HepG2 (cell line): Measurements from ENCODE around the gene SEC61A1. TPM values are rescaled to one million over a fixed set of nuclear protein-coding genes. Genes with fewer than 3 reads are reported as not detected.

Source experiments
- ATAC-seq: fragments of 200-7000 bp; cut with Tn5 transposase; 3 replicates; pipeline ENCODE4 v1.9.1; 2020; ENCODE audit warnings: mild to moderate bottlenecking, moderate library complexity
- BruUV-seq: library from RNA; stranded (reverse); fragments of 400-500 nt; replicated peaks from 2 replicates; lab custom pipeline; 2021; lab: Mats Ljungman, UMichigan
- CTCF ChIA-PET: fragments of 300-600 bp; formaldehyde crosslinking; extraction: SDS; loops from one replicate; lab custom pipeline; 2021; ENCODE audit warnings: low total read pairs, inconsistent platforms, low intra/inter-chr PET ratio; lab: Yijun Ruan, JAX
- POLR2A ChIA-PET: fragments of 350-600 bp; sonication (Branson Sonifier 250); formaldehyde crosslinking; loops from one replicate; lab custom pipeline; 2020; ENCODE audit warnings: antibody characterized with exemption, inconsistent platforms; lab: Yijun Ruan, JAX
- DNase-seq: peaks from one replicate; pipeline ENCODE4 v3.0.0-alpha.2; 2015; ENCODE audit warnings: low spot score
- FAIRE-seq: peaks from 3 replicates; lab custom pipeline; 2011; peaks lifted over from hg19 to GRCh38; lab: Jason Lieb, UNC
- H2AFZ ChIP-seq: one replicate; pipeline ENCODE4 v1.6.1; 2011; ENCODE audit warnings: low read length, inconsistent platforms
- H3K27ac ChIP-seq: fragments of 300-600 bp; 3 replicates; pipeline ENCODE4 v1.8.0; 2011; ENCODE audit warnings: mixed run types, mild to moderate bottlenecking, mixed read lengths, low read length, inconsistent platforms; ENCODE audit not compliant: insufficient read depth; ENCODE audit errors: extremely low read length
- H3K27me3 ChIP-seq, 2 experiments: fragments of 200-600 bp in 1 of 2; 2 replicates in 1 of 2; 3 replicates in 1 of 2; pipeline versions ENCODE4 v1.6.0 to v1.8.0; 2011; ENCODE audit warnings: low read length in 2 of 2, mild to moderate bottlenecking in 2 of 2, moderate library complexity in 2 of 2, inconsistent platforms in 1 of 2; ENCODE audit not compliant: insufficient read depth in 2 of 2, control insufficient read depth in 1 of 2
- H3K36me3 ChIP-seq, 2 experiments: fragments of 200-600 bp in 1 of 2; replicated peaks in 1 of 2; 2 replicates in 1 of 2; 3 replicates in 1 of 2; pipeline versions ENCODE4 v1.5.1 to v1.8.0; 2011; ENCODE audit warnings: low read length in 2 of 2, inconsistent platforms in 1 of 2; ENCODE audit not compliant: insufficient read depth in 2 of 2, control insufficient read depth in 1 of 2
- H3K4me1 ChIP-seq: 2 replicates; pipeline ENCODE4 v1.5.1; 2012; ENCODE audit warnings: low read length, inconsistent platforms; ENCODE audit not compliant: insufficient read depth
- H3K4me2 ChIP-seq: 2 replicates; pipeline ENCODE4 v1.6.0; 2011; ENCODE audit warnings: low read depth, low read length, inconsistent platforms
- H3K4me3 ChIP-seq, 3 experiments: fragments of 200-600 bp in 1 of 3; sonication (generic), shearing (Covaris generic) in 1 of 3; replicated peaks in 1 of 3; 2 replicates each; pipeline ENCODE4 v1.5.1; 2011 to 2016; ENCODE audit warnings: low read length in 3 of 3, inconsistent platforms in 2 of 3, low read depth in 2 of 3, mild to moderate bottlenecking in 2 of 3, control low read depth in 1 of 3, mixed read lengths in 1 of 3; ENCODE audit not compliant: insufficient read depth in 1 of 3
- H3K79me2 ChIP-seq: one replicate; pipeline ENCODE4 v1.6.1; 2011; ENCODE audit warnings: low read length, inconsistent platforms; ENCODE audit not compliant: insufficient read depth
- H3K9ac ChIP-seq: 2 replicates; pipeline ENCODE4 v1.6.0; 2011; ENCODE audit warnings: mild to moderate bottlenecking, low read depth, low read length, inconsistent platforms; ENCODE audit not compliant: insufficient read depth
- H3K9me3 ChIP-seq: 2 replicates; pipeline ENCODE4 v1.5.1; 2012; ENCODE audit warnings: mild to moderate bottlenecking, low read length
- H4K20me1 ChIP-seq: 2 replicates; pipeline ENCODE4 v1.6.0; 2011; ENCODE audit warnings: inconsistent platforms, mild to moderate bottlenecking, low read length, moderate library complexity; ENCODE audit not compliant: insufficient read depth
- CENPT ChIP-seq: sonication (generic); formaldehyde crosslinking; IDR thresholded peaks from 2 replicates; pipeline ENCODE4 v1.8.0; 2022; ENCODE audit warnings: low read depth, mild to moderate bottlenecking, moderate library complexity, missing genetic modification reagents
- DNMT1 ChIP-seq: sonication (generic); formaldehyde crosslinking; IDR thresholded peaks from 2 replicates; pipeline ENCODE4 v1.5.1; 2020; ENCODE audit warnings: mild to moderate bottlenecking, missing genetic modification reagents
- PRPF4 ChIP-seq: fragments of 200-400 bp; formaldehyde crosslinking; IDR thresholded peaks from 2 replicates; pipeline ENCODE4 v1.6.1; 2016; ENCODE audit warnings: low read length, low read depth; ENCODE audit not compliant: poor library complexity, severe bottlenecking
- REPIN1 ChIP-seq: sonication (generic); formaldehyde crosslinking; IDR thresholded peaks from 2 replicates; pipeline ENCODE4 v1.8.0; 2022; ENCODE audit warnings: missing genetic modification reagents, low read depth, mild to moderate bottlenecking, borderline replicate concordance
- SRSF9 ChIP-seq: fragments of 200-400 bp; formaldehyde crosslinking; IDR thresholded peaks from 2 replicates; pipeline ENCODE4 v1.6.1; 2018; ENCODE audit warnings: borderline replicate concordance, mild to moderate bottlenecking, low read depth, low read length; ENCODE audit not compliant: insufficient read depth, poor library complexity, severe bottlenecking
- TBX2 ChIP-seq: sonication (generic); formaldehyde crosslinking; IDR thresholded peaks from 2 replicates; pipeline ENCODE4 v1.5.0; 2020; ENCODE audit warnings: missing genetic modification reagents, mild to moderate bottlenecking, borderline replicate concordance
- ZNF136 ChIP-seq: sonication (generic); formaldehyde crosslinking; IDR thresholded peaks from 2 replicates; pipeline ENCODE4 v1.8.1; 2022; ENCODE audit warnings: low read depth, mild to moderate bottlenecking, moderate library complexity, missing genetic modification reagents
- ZNF17 ChIP-seq: sonication (generic); formaldehyde crosslinking; IDR thresholded peaks from 2 replicates; pipeline ENCODE4 v1.5.0; 2020; ENCODE audit warnings: mild to moderate bottlenecking, missing genetic modification reagents
- ZNF432 ChIP-seq: sonication (generic); formaldehyde crosslinking; IDR thresholded peaks from 2 replicates; pipeline ENCODE4 v1.5.0; 2020; ENCODE audit warnings: missing genetic modification reagents, mild to moderate bottlenecking, borderline replicate concordance
- WGBS: methylation state at CpG from one replicate; pipeline ENCODE4 v1.1.6; 2017; ENCODE audit warnings: low lambda C conversion rate; 5-methylcytosine and 5-hydroxymethylcytosine counted together
- in situ Hi-C: cut with HindIII; loops from 2 replicates; pipeline ENCODE4 v1.10.0; 2017; ENCODE audit warnings: low pct_unique_long_range_greater_than_20kb; ENCODE audit not compliant: extremely low pct_ligation_motif_present
- intact Hi-C: fragments of 100-400 bp; cut with micrococcal nuclease; formaldehyde crosslinking; loops from one replicate; pipeline ENCODE4 v1.10.0; 2022; ENCODE audit not compliant: unreplicated experiment
- polyA plus RNA-seq, 8 experiments: library from polyadenylated mRNA; depleted of rRNA in 3 of 8; stranded (reverse) in 7 of 8; unstranded in 1 of 8; fragments of >200 nt; fragmentation: Illumina TruSeq in 4 of 8; extraction: Trizol in 4 of 8; gene quantifications; 2 replicates each; pipeline versions ENCODE4 v1.2.1 to v1.2.3, GENCODE V29; 2011 to 2016; ENCODE audit warnings: low read depth in 4 of 8, missing spikeins in 1 of 8, mixed read lengths in 1 of 8; ENCODE audit not compliant: insufficient read depth in 1 of 8
- total RNA-seq, 5 experiments: library from RNA; depleted of rRNA; stranded (reverse); fragments of >200 nt; fragmentation: Illumina TruSeq; extraction: Trizol; gene quantifications; 2 replicates each; pipeline ENCODE4 v1.2.3, GENCODE V29; 2016; ENCODE audit warnings: low read depth in 1 of 5
- TF ChIP-seq, protein P1 (sequence below): sonication (generic); formaldehyde crosslinking; IDR thresholded peaks from 2 replicates; pipeline ENCODE4 v1.4.0; 2020; ENCODE audit warnings: missing genetic modification reagents
- TF ChIP-seq, protein P2 (sequence below): sonication (generic); formaldehyde crosslinking; IDR thresholded peaks from 2 replicates; pipeline ENCODE4 v1.8.1; 2023; ENCODE audit warnings: mild to moderate bottlenecking, missing genetic modification reagents, borderline replicate concordance
- TF ChIP-seq, protein P3 (sequence below): sonication (generic); formaldehyde crosslinking; IDR thresholded peaks from 2 replicates; pipeline ENCODE4 v1.9.0; 2021; ENCODE audit warnings: missing genetic modification reagents, borderline replicate concordance

The SEC61A1 gene
- total and polyA plus RNA-seq, 2 of the 13 experiments (the other 11 are each of a cell fraction or from before 2014, with no cell fraction given): 170 to 203 TPM

DNA sequence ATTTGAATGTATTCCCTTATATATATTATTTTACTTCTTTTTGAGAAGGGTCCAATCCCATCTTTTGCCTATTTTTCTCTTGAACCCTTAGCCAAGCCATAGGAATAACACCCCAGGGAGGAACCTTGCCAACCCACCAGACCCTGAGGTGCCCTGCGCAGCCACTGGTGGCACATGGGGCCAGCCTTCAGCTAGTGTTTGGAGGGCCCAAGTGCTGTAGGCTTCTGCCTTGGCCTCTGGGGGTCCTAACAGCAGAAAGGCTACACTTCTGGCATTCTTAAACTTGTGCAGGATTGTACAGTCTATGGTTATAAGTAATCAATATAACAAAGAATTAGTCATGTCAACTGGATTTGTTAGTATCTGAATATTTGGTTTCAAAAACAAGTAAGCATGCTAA lies 36.9 kb downstream of the SEC61A1 start:
- ATAC-seq (no peak), DNase-seq (no peak), FAIRE-seq (no peak)
- H3K4me2 ChIP-seq: no peak overlapping the region
- no peak overlapping the region for H3K4me3 ChIP-seq
- in situ Hi-C loops: no loop called here
- no TSS peak for BruUV-seq
- POLR2A ChIA-PET: no interaction called here
- H3K4me1 ChIP-seq: peaks cover 6% of the 10 kb centered on the region
- no peaks in the 10 kb centered on the region for H3K27me3 ChIP-seq
- H3K9ac ChIP-seq: no peak overlapping the region
- no peaks in the 10 kb centered on the region for H3K79me2 ChIP-seq
- H3K36me3 ChIP-seq: peaks cover 25 to 52% of the 10 kb centered on the region in 2 experiments; a peak in 4 of 5 replicates
- TF ChIP-seq, protein P1, sequence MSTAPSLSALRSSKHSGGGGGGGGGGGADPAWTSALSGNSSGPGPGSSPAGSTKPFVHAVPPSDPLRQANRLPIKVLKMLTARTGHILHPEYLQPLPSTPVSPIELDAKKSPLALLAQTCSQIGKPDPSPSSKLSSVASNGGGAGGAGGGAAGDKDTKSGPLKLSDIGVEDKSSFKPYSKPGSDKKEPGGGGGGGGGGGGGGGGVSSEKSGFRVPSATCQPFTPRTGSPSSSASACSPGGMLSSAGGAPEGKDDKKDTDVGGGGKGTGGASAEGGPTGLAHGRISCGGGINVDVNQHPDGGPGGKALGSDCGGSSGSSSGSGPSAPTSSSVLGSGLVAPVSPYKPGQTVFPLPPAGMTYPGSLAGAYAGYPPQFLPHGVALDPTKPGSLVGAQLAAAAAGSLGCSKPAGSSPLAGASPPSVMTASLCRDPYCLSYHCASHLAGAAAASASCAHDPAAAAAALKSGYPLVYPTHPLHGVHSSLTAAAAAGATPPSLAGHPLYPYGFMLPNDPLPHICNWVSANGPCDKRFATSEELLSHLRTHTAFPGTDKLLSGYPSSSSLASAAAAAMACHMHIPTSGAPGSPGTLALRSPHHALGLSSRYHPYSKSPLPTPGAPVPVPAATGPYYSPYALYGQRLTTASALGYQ (CRISPR knock-in tag): no peak
- TF ChIP-seq, all 625 proteins: peak for 0
- H4K20me1 ChIP-seq: no peaks in the 10 kb centered on the region
- no peaks in the 10 kb centered on the region for H3K9me3 ChIP-seq
- whole genome bisulfite sequencing: 100% methylated on average over 1 of the region's 1 CpG
- intact Hi-C loops: no loop called here
- no peak overlapping the region for H3K27ac ChIP-seq
- H2AFZ ChIP-seq: no peak overlapping the region
- CTCF ChIA-PET: no interaction called here

DNA sequence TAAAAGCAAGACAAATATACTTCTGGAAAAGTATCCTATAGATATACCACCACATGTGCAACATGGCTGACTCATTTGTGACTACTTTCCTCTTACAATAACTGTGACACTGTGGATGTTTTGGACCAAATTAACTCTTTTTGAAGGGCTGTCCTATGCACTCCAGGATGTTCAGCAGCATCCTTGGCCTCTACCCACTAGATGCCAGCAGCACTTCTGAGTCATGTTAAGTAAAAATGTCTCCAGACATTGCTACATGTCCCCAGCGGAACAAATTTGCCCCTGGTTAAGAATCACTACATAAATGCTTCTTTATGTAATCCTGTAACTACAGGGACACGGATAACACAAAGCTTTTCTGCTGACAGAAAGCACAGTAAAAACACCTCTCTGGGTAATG lies 39.3 kb downstream of the SEC61A1 start:
- FAIRE-seq (no peak), ATAC-seq (no peak), DNase-seq (no peak)
- Histone ChIP-seq H2AFZ (no peak overlapping the region), H3K79me2 (no peaks in the 10 kb centered on the region), H3K27ac (no peak overlapping the region), H3K4me3 (no peak overlapping the region), H4K20me1 (no peaks in the 10 kb centered on the region), H3K27me3 (no peaks in the 10 kb centered on the region), H3K9ac (no peak overlapping the region), H3K36me3 (peaks cover 14 to 38% of the 10 kb centered on the region in 2 experiments; a peak in 4 of 5 replicates), H3K9me3 (no peaks in the 10 kb centered on the region), H3K4me1 (peaks cover 28% of the 10 kb centered on the region), H3K4me2 (no peak overlapping the region)
- intact Hi-C loops (no loop called here), in situ Hi-C loops (no loop called here)
- ChIA-PET POLR2A (no interaction called here), CTCF (no interaction called here)
- WGBS: 95% methylated on average over 2 of the region's 2 CpGs
- no TSS peak for BruUV-seq
- TF ChIP-seq, protein P2, sequence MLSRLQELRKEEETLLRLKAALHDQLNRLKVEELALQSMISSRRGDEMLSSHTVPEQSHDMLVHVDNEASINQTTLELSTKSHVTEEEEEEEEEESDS: no peak
- TF ChIP-seq REPIN1 (no peak), ZNF432 (CRISPR knock-in tag) (no peak), DNMT1 (CRISPR knock-in tag) (no peak), ZNF136 (CRISPR knock-in tag) (no peak), SRSF9 (no peak), TBX2 (no peak), CENPT (CRISPR knock-in tag) (no peak), ZNF17 (CRISPR knock-in tag) (no peak), PRPF4 (no peak)
- TF ChIP-seq, protein P3, sequence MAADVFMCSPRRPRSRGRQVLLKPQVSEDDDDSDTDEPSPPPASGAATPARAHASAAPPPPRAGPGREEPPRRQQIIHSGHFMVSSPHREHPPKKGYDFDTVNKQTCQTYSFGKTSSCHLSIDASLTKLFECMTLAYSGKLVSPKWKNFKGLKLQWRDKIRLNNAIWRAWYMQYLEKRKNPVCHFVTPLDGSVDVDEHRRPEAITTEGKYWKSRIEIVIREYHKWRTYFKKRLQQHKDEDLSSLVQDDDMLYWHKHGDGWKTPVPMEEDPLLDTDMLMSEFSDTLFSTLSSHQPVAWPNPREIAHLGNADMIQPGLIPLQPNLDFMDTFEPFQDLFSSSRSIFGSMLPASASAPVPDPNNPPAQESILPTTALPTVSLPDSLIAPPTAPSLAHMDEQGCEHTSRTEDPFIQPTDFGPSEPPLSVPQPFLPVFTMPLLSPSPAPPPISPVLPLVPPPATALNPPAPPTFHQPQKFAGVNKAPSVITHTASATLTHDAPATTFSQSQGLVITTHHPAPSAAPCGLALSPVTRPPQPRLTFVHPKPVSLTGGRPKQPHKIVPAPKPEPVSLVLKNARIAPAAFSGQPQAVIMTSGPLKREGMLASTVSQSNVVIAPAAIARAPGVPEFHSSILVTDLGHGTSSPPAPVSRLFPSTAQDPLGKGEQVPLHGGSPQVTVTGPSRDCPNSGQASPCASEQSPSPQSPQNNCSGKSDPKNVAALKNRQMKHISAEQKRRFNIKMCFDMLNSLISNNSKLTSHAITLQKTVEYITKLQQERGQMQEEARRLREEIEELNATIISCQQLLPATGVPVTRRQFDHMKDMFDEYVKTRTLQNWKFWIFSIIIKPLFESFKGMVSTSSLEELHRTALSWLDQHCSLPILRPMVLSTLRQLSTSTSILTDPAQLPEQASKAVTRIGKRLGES (CRISPR knock-in tag): no peak
